CD14-positive monocyte (primary cell): ENCODE measurements around the gene RUNX2. TPM values are rescaled to one million over a fixed set of nuclear protein-coding genes. Genes with fewer than 3 reads are reported as not detected.
A peak's percentile ranks its signal among the peaks of the same experiment; 100 is the strongest.

Source experiments
- DNase-seq, 3 donors: peaks; one replicate each; pipeline ENCODE4 v3.0.0-alpha.2; 2011 to 2022
- H2AFZ ChIP-seq: 2 replicates; pipeline ENCODE4 v1.6.0; 2012; ENCODE audit warnings: mild to moderate bottlenecking, low read depth, low read length, inconsistent platforms; ENCODE audit not compliant: insufficient read depth, poor library complexity, severe bottlenecking
- H3K27ac ChIP-seq, 2 donors: 1 replicate in 1 of 2; 2 replicates in 1 of 2; pipeline ENCODE4 v1.5.1; 2012 to 2013; ENCODE audit warnings: low read length in 2 of 2, control low read depth in 1 of 2, inconsistent platforms in 1 of 2, low read depth in 1 of 2, mild to moderate bottlenecking in 1 of 2
- H3K27me3 ChIP-seq, 2 donors: one replicate each; pipeline versions ENCODE4 v1.6.0 to v1.6.1; 2011 to 2013; ENCODE audit warnings: low read length in 2 of 2; ENCODE audit not compliant: control insufficient read depth in 2 of 2, insufficient read depth in 2 of 2
- H3K36me3 ChIP-seq, 2 donors: replicated peaks in 1 of 2; 1 replicate in 1 of 2; 2 replicates in 1 of 2; pipeline versions ENCODE4 v1.5.1 to v1.6.1; 2012 to 2013; ENCODE audit warnings: low read length in 2 of 2, control low read depth in 1 of 2, inconsistent platforms in 1 of 2, mild to moderate bottlenecking in 1 of 2; ENCODE audit not compliant: insufficient read depth in 2 of 2, control insufficient read depth in 1 of 2
- H3K4me1 ChIP-seq, 2 donors: 1 replicate in 1 of 2; 2 replicates in 1 of 2; pipeline versions ENCODE4 v1.5.1 to v1.6.1; 2012 to 2013; ENCODE audit warnings: low read length in 2 of 2, control low read depth in 1 of 2, inconsistent platforms in 1 of 2, mild to moderate bottlenecking in 1 of 2, moderate library complexity in 1 of 2; ENCODE audit not compliant: insufficient read depth in 2 of 2, control insufficient read depth in 1 of 2
- H3K4me2 ChIP-seq: replicated peaks from 2 replicates; pipeline ENCODE3; 2012; ENCODE audit warnings: low read length, moderate library complexity, mild to moderate bottlenecking; ENCODE audit not compliant: poor library complexity, severe bottlenecking; ENCODE audit errors: extremely low read depth
- H3K4me3 ChIP-seq, 3 experiments: fragments of 200-600 bp in 1 of 3; sonication (generic) in 1 of 3; replicated peaks in 1 of 3; 1 replicate in 2 of 3; 2 replicates in 1 of 3; pipeline ENCODE4 v1.5.1; 2011 to 2013; ENCODE audit warnings: low read length in 3 of 3, mild to moderate bottlenecking in 3 of 3, control low read depth in 2 of 3, low read depth in 2 of 3, inconsistent platforms in 1 of 3, moderate library complexity in 1 of 3
- H3K79me2 ChIP-seq: 2 replicates; pipeline ENCODE4 v1.6.0; 2012; ENCODE audit warnings: mild to moderate bottlenecking, control low read depth, inconsistent platforms, low read length, moderate library complexity; ENCODE audit not compliant: insufficient read depth
- H3K9ac ChIP-seq: 2 replicates; pipeline ENCODE4 v1.6.0; 2017; ENCODE audit warnings: low read length, mild to moderate bottlenecking; ENCODE audit not compliant: insufficient read depth, poor library complexity, severe bottlenecking
- H3K9me3 ChIP-seq, 2 donors: replicated peaks in 1 of 2; 1 replicate in 1 of 2; 2 replicates in 1 of 2; pipeline versions ENCODE4 v1.5.1 to v1.6.1; 2012 to 2013; ENCODE audit warnings: low read length in 2 of 2, control low read depth in 1 of 2; ENCODE audit not compliant: control insufficient read depth in 1 of 2, insufficient read depth in 1 of 2
- H4K20me1 ChIP-seq: 2 replicates; pipeline ENCODE4 v1.6.0; 2012; ENCODE audit warnings: mild to moderate bottlenecking, low read length, control low read depth, moderate library complexity; ENCODE audit not compliant: insufficient read depth
- H3K27ac Mint-ChIP-seq, 7 donors: one replicate each; pipeline ENCODE4 v1.8.0; 2020; ENCODE audit warnings: mild to moderate bottlenecking in 7 of 7, mixed read lengths in 7 of 7, moderate library complexity in 6 of 7, inconsistent platforms in 2 of 7
- H3K27me3 Mint-ChIP-seq, 3 donors: one replicate each; pipeline ENCODE4 v1.8.0; 2021 to 2022; ENCODE audit warnings: low read depth in 3 of 3, mild to moderate bottlenecking in 3 of 3, mixed read lengths in 3 of 3, moderate library complexity in 3 of 3, inconsistent platforms in 1 of 3
- H3K36me3 Mint-ChIP-seq, 2 donors: one replicate each; pipeline ENCODE4 v1.8.0; 2020; ENCODE audit warnings: mixed read lengths in 2 of 2, inconsistent platforms in 1 of 2, mild to moderate bottlenecking in 1 of 2
- H3K4me1 Mint-ChIP-seq: one replicate; pipeline ENCODE4 v1.8.0; 2020; ENCODE audit warnings: mild to moderate bottlenecking, mixed read lengths
- H3K4me3 Mint-ChIP-seq, 2 donors: one replicate each; pipeline ENCODE4 v1.8.0; 2020; ENCODE audit warnings: mild to moderate bottlenecking in 2 of 2, mixed read lengths in 2 of 2, moderate library complexity in 1 of 2
- H3K9me3 Mint-ChIP-seq, 7 donors: one replicate each; pipeline ENCODE4 v1.8.0; 2020 to 2022; ENCODE audit warnings: mixed read lengths in 7 of 7, mild to moderate bottlenecking in 6 of 7, moderate library complexity in 6 of 7, inconsistent platforms in 2 of 7
- WGBS: methylation state at CpG from one replicate; pipeline ENCODE4 v1.1.5; 2013; ENCODE audit warnings: missing lambda C conversion rate; ENCODE audit not compliant: insufficient coverage; 5-methylcytosine and 5-hydroxymethylcytosine counted together
- intact Hi-C, 2 donors: fragments of 100-400 bp; cut with micrococcal nuclease; formaldehyde crosslinking; loops; one replicate each; pipeline versions ENCODE4 v1.15.0 to v1.15.1; 2023
- polyA plus RNA-seq, 3 donors: library from polyadenylated mRNA; depleted of rRNA in 1 of 3; unstranded in 2 of 3; stranded (reverse) in 1 of 3; fragments of 300-500 nt in 2 of 3; fragments of >200 nt in 1 of 3; fragmentation: Illumina TruSeq in 2 of 3; gene quantifications; 1 replicate in 2 of 3; 2 replicates in 1 of 3; pipeline ENCODE4 v1.2.3, GENCODE V29; 2012 to 2021
- TF ChIP-seq, protein P1 (sequence below): fragments of 200-600 bp; IDR thresholded peaks from one replicate; pipeline ENCODE4 v1.8.0; 2022; ENCODE audit warnings: antibody characterized with exemption, mild to moderate bottlenecking

The RUNX2 gene
- polyA plus RNA-seq, 3 donors = 1.3 to 5.0 (median 2.5) TPM

DNA sequence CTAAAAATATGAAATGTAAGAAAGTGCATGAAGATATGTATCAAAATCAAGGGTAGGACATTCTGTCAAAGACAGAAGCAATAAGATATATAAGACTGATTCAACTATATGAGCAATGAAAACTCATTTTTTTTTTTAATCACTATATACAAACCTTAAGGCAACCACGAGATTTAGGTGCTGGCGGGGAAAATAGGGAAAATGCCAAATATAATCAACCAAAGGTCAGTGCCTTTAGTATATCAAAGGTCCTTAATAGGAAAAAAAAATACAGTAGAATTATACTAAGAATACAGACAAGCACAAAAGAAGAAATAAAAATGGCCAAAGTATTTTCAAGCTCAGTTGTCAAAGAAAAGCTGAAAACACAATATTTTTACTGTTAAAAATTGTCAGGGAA is 25.5 kb downstream of the RUNX2 start:
- H2AFZ ChIP-seq = no peak overlapping the region
- Mint-ChIP-seq H3K9me3 (no peaks in the 10 kb centered on the region), H3K36me3 (no peaks in the 10 kb centered on the region), H3K27ac (no peak overlapping the region), H3K27me3 (no peaks in the 10 kb centered on the region), H3K4me3 (no peak overlapping the region), H3K4me1 (no peaks in the 10 kb centered on the region)
- no peak overlapping the region for H3K4me3 ChIP-seq
- no CpG with 5 or more reads among the region's 2 CpGs for WGBS
- intact Hi-C loops = no loop called here
- H3K27ac ChIP-seq = no peak overlapping the region
- no peak overlapping the region for H3K4me2 ChIP-seq
- no peaks in the 10 kb centered on the region for H3K4me1 ChIP-seq
- H3K9me3 ChIP-seq = no peaks in the 10 kb centered on the region
- DNase-seq = no peak
- H4K20me1 ChIP-seq = no peaks in the 10 kb centered on the region
- H3K9ac ChIP-seq = no peak overlapping the region
- no peaks in the 10 kb centered on the region for H3K79me2 ChIP-seq
- TF ChIP-seq, protein P1, sequence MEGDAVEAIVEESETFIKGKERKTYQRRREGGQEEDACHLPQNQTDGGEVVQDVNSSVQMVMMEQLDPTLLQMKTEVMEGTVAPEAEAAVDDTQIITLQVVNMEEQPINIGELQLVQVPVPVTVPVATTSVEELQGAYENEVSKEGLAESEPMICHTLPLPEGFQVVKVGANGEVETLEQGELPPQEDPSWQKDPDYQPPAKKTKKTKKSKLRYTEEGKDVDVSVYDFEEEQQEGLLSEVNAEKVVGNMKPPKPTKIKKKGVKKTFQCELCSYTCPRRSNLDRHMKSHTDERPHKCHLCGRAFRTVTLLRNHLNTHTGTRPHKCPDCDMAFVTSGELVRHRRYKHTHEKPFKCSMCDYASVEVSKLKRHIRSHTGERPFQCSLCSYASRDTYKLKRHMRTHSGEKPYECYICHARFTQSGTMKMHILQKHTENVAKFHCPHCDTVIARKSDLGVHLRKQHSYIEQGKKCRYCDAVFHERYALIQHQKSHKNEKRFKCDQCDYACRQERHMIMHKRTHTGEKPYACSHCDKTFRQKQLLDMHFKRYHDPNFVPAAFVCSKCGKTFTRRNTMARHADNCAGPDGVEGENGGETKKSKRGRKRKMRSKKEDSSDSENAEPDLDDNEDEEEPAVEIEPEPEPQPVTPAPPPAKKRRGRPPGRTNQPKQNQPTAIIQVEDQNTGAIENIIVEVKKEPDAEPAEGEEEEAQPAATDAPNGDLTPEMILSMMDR = no peak
- no peaks in the 10 kb centered on the region for H3K36me3 ChIP-seq
- no peaks in the 10 kb centered on the region for H3K27me3 ChIP-seq

DNA sequence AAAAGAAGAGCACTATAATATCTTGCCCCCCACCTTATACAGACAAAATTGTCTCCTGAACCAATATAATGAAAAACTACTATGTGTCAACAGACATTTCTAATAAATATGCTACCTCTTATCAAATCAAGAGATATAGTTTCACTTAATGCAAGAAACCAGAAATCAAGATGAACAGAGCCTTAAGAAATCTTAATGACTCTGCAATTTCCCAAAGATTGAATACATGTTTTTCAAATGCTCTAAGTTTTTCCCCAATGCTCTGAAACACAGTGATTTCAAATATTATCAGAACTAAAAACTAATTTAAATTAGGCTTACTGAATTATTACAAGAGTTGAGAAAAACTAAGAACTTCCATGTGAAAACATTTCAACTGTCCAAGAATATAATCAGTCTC is 36.3 kb downstream of the RUNX2 start:
- H3K4me1 Mint-ChIP-seq = peaks cover 18% of the 10 kb centered on the region
- H3K4me3 Mint-ChIP-seq = no peak overlapping the region
- Histone ChIP-seq H3K4me2 (peak overlapping the region; percentile 12), H3K4me3 (no peak overlapping the region), H3K9me3 (no peaks in the 10 kb centered on the region), H3K27ac (peak overlapping the region in 1 of 2 donors; percentile 18), H3K9ac (no peak overlapping the region), H4K20me1 (no peaks in the 10 kb centered on the region), H3K4me1 (peaks cover 3 to 17% of the 10 kb centered on the region in 2 donors), H3K27me3 (no peaks in the 10 kb centered on the region), H2AFZ (no peak overlapping the region), H3K36me3 (no peaks in the 10 kb centered on the region), H3K79me2 (no peaks in the 10 kb centered on the region)
- intact Hi-C loops = no loop called here
- no peaks in the 10 kb centered on the region for H3K27me3 Mint-ChIP-seq
- no peak for DNase-seq
- TF ChIP-seq, protein P1 = no peak
- no peaks in the 10 kb centered on the region for H3K9me3 Mint-ChIP-seq
- H3K36me3 Mint-ChIP-seq = peaks cover 2 to 3% of the 10 kb centered on the region in 2 donors
- H3K27ac Mint-ChIP-seq = peak overlapping the region in 2 of 7 donors; percentile 40 to 51
